ENCODE results near the gene ETNK1. TPM values are rescaled to one million over a fixed set of nuclear protein-coding genes. Genes with fewer than 3 reads are reported as not detected.

Gene ETNK1
- total RNA-seq, 1 experiment from 2014 or later, result 70.1 TPM

- no peaks in the 10 kb centered on the region for H4K20me1 ChIP-seq (ENCODE audit: control insufficient read depth, insufficient read depth, insufficient read length)
- H3K27me3 ChIP-seq (ENCODE audit: insufficient read depth, low read length), result no peaks in the 10 kb centered on the region
- Mint-ChIP-seq H3K4me1 (peaks cover 3 to 14% of the 10 kb centered on the region in 2 experiments), H3K27me3 (ENCODE audit: low read depth) (no peaks in the 10 kb centered on the region), H3K27ac (no peak overlapping the region), H3K9me3 (no peaks in the 10 kb centered on the region), H3K36me3 (ENCODE audit: insufficient read depth in 1 of 3, low read depth in 3 of 3) (no peaks in the 10 kb centered on the region), H3K4me3 (no peak overlapping the region)
- no peak overlapping the region for H3T11ph ChIP-seq (ENCODE audit: low read length)
- no peak overlapping the region for H2BK120ac ChIP-seq (ENCODE audit: low read depth, low read length, poor library complexity, severe bottlenecking)
- H3K79me2 ChIP-seq (ENCODE audit: insufficient read depth, low read length), result no peaks in the 10 kb centered on the region
- no peak overlapping the region for H2AFZ ChIP-seq (ENCODE audit: low read length)
- no peak for DNase-seq
- H2BK20ac ChIP-seq (ENCODE audit: low read depth, low read length, poor library complexity, severe bottlenecking), result no peak overlapping the region
- no peaks in the 10 kb centered on the region for H3K9me3 ChIP-seq (ENCODE audit: control insufficient read depth, low read depth, low read length)
- no CpG with 5 or more reads among the region's 3 CpGs for whole genome bisulfite sequencing (ENCODE audit: extremely low coverage, insufficient read length, low lambda C conversion rate)
- H2BK12ac ChIP-seq (ENCODE audit: insufficient read length, low read depth, low read length), result no peak overlapping the region
- no peak overlapping the region for H4K5ac ChIP-seq (ENCODE audit: insufficient read length, low read depth, low read length)
- no peaks in the 10 kb centered on the region for H3K79me1 ChIP-seq (ENCODE audit: insufficient read depth, low read depth, low read length, poor library complexity, severe bottlenecking)
- no peak overlapping the region for H3K23ac ChIP-seq (ENCODE audit: insufficient read length, low read depth, low read length)
- no peak overlapping the region for H3K4ac ChIP-seq (ENCODE audit: low read depth, low read length)
- H3K18ac ChIP-seq (ENCODE audit: insufficient read length, low read depth, low read length), result no peak overlapping the region
- no peak overlapping the region for H3K27ac ChIP-seq (ENCODE audit: insufficient read length, low read depth, low read length)
- no peak overlapping the region for H4K91ac ChIP-seq (ENCODE audit: insufficient read length, low read depth, low read length)
- H3K56ac ChIP-seq (ENCODE audit: insufficient read length, low read depth, low read length), result no peak overlapping the region
- no peak overlapping the region for H2BK5ac ChIP-seq (ENCODE audit: insufficient read length, low read length)
- no peak overlapping the region for H2BK15ac ChIP-seq (ENCODE audit: low read depth, low read length)
- no peak overlapping the region for H2AK5ac ChIP-seq (ENCODE audit: insufficient read length, low read length)
- no peak overlapping the region for H3K14ac ChIP-seq (ENCODE audit: insufficient read depth, low read length)
- no peak overlapping the region for H4K8ac ChIP-seq (replicated peaks; ENCODE audit: insufficient read length, low read depth, low read length)
- no peak overlapping the region for H3K4me2 ChIP-seq (ENCODE audit: insufficient read depth, insufficient read length, low read length)
- no peak overlapping the region for H3K9ac ChIP-seq (ENCODE audit: extremely low read depth, insufficient read length, low read length)
- H3K4me1 ChIP-seq (ENCODE audit: insufficient read depth, low read length), result no peaks in the 10 kb centered on the region
- no peaks in the 10 kb centered on the region for H3K23me2 ChIP-seq (ENCODE audit: insufficient read length, low read depth, low read length, poor library complexity, severe bottlenecking)
- no peak for TF ChIP-seq CTCF (conservative IDR thresholded peaks at IDR 0.05)
These were observed 105.0 kb downstream of the ETNK1 start for GRCh38 chr12:22729957-22730443.
